Thoracic aorta (tissue), 2 donors: ENCODE data around the gene GIMAP6. TPM values are rescaled to one million over a fixed set of nuclear protein-coding genes. Genes with fewer than 3 reads are reported as not detected.

ENCODE experiments used
- ATAC-seq: fragments of 150-250 bp; one replicate; pipeline ENCODE4 v1.8.0; 2017; ENCODE audit warnings: low read depth; ENCODE audit not compliant: insufficient number of reproducible peaks, low FRiP score
- DNase-seq: peaks from one replicate; pipeline ENCODE4 v3.0.0-alpha.2; 2020; ENCODE audit warnings: low spot score
- H3K27ac ChIP-seq, 2 donors: fragments of 200-600 bp; sonication (generic); 1 replicate in 1 of 2; 2 replicates in 1 of 2; pipeline ENCODE4 v1.5.1; 2016; ENCODE audit warnings: mild to moderate bottlenecking in 2 of 2, moderate library complexity in 2 of 2
- H3K27me3 ChIP-seq: fragments of 200-600 bp; sonication (generic); replicated peaks from 2 replicates; pipeline ENCODE4 v1.6.0; 2016; ENCODE audit warnings: mild to moderate bottlenecking; ENCODE audit not compliant: insufficient read depth
- H3K36me3 ChIP-seq: fragments of 200-600 bp; sonication (generic); one replicate; pipeline ENCODE4 v1.5.1; 2016
- H3K4me1 ChIP-seq, 2 donors: fragments of 200-600 bp; sonication (generic); 1 replicate in 1 of 2; 2 replicates in 1 of 2; pipeline versions ENCODE4 v1.5.1 to v1.6.0; 2016; ENCODE audit warnings: low read depth in 2 of 2, mild to moderate bottlenecking in 1 of 2; ENCODE audit not compliant: control insufficient read depth in 1 of 2
- H3K4me3 ChIP-seq: fragments of 200-600 bp; sonication (generic); 2 replicates; pipeline ENCODE4 v1.5.1; 2016; ENCODE audit warnings: mild to moderate bottlenecking
- H3K9me3 ChIP-seq: fragments of 200-600 bp; sonication (generic); 2 replicates; pipeline ENCODE4 v1.5.1; 2016
- total RNA-seq, 2 donors: library from RNA; depleted of rRNA; stranded (reverse); fragments of >200 nt; gene quantifications; one replicate each; pipeline versions ENCODE4 v1.1.0 to v1.2.3, GENCODE V29; 2016
- TF ChIP-seq, protein P1 (sequence below): fragments of 200-600 bp; sonication (generic); IDR thresholded peaks from one replicate; pipeline ENCODE4 v1.5.1; 2019; ENCODE audit warnings: antibody characterized with exemption

Gene GIMAP6
- total RNA-seq, 2 donors from 2014 or later = 20.3 to 41.1 TPM

DNA sequence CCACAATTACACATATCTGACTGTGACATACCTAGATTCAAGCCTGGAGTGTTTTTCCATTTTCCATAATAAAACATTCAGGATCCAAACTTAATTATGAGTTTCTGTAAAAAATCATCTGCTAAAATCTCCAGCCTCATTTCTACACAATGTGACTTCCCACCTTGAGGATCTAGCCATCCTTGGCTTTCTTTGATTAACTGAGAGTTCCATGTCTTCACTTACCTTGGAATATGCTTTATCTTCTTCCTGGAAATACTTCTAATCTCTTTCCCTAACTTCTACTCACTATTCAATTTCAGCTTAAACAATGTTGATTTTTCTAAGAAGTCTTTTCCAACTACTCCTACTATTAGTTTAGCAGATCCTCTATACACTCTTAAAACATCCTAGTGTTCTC lies 36.8 kb upstream of the GIMAP6 start:
- H3K4me3 ChIP-seq = no peak overlapping the region
- H3K4me1 ChIP-seq = no peaks in the 10 kb centered on the region
- H3K9me3 ChIP-seq = no peaks in the 10 kb centered on the region
- DNase-seq (no peak), ATAC-seq (no peak)
- no peaks in the 10 kb centered on the region for H3K36me3 ChIP-seq
- TF ChIP-seq, protein P1, sequence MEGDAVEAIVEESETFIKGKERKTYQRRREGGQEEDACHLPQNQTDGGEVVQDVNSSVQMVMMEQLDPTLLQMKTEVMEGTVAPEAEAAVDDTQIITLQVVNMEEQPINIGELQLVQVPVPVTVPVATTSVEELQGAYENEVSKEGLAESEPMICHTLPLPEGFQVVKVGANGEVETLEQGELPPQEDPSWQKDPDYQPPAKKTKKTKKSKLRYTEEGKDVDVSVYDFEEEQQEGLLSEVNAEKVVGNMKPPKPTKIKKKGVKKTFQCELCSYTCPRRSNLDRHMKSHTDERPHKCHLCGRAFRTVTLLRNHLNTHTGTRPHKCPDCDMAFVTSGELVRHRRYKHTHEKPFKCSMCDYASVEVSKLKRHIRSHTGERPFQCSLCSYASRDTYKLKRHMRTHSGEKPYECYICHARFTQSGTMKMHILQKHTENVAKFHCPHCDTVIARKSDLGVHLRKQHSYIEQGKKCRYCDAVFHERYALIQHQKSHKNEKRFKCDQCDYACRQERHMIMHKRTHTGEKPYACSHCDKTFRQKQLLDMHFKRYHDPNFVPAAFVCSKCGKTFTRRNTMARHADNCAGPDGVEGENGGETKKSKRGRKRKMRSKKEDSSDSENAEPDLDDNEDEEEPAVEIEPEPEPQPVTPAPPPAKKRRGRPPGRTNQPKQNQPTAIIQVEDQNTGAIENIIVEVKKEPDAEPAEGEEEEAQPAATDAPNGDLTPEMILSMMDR = no peak
- H3K27ac ChIP-seq = no peak overlapping the region
- no peaks in the 10 kb centered on the region for H3K27me3 ChIP-seq

DNA sequence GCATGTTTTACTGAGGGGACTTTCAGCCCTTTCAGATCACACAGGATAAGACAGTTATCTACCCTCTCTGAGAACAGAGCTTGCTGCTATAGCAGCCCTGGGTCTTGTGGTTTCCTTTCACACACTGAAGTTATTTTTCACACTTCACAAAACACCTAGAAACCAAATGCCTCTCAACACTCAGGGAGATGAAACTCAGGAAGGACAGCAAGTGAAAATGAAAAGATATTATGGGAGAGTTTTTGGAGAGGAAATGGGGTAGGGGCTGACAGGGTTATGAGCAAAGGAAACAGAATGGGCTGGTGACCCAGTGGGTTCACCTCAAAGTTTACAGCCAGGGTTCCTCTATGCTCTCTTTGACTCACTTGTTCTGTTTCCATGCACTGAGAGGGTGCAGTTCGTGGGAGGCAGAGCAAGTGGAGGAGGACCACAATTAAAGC lies 36.3 kb upstream of the GIMAP6 start:
- ATAC-seq (no peak), DNase-seq (no peak)
- Histone ChIP-seq H3K4me3 (no peak overlapping the region), H3K27ac (no peak overlapping the region), H3K36me3 (no peaks in the 10 kb centered on the region), H3K27me3 (no peaks in the 10 kb centered on the region), H3K9me3 (no peaks in the 10 kb centered on the region), H3K4me1 (no peaks in the 10 kb centered on the region)
- TF ChIP-seq, protein P1 = no peak

DNA sequence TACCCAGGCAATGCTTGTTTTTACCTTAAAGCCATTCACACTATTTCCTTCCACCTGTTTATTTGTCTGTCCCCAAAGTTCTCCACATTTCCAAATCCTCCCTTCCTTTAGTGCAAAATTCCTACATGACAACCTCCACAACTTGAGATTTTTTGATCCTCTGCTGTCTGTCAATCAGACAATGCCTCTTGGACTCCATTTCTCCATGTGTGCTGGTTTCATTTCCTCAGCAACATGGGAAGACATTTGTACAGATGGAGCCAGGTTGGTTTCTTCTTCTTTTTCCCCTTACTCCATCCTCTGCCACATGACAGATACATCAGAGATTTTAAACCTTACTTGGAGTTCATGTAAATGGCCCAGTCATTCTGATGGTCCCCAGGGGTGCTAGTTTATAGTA lies 34.2 kb upstream of the GIMAP6 start:
- TF ChIP-seq, protein P1 = no peak
- H3K9me3 ChIP-seq = no peaks in the 10 kb centered on the region
- no peaks in the 10 kb centered on the region for H3K4me1 ChIP-seq
- no peak for DNase-seq
- no peak overlapping the region for H3K27ac ChIP-seq
- no peaks in the 10 kb centered on the region for H3K36me3 ChIP-seq
- H3K27me3 ChIP-seq = no peaks in the 10 kb centered on the region
- no peak for ATAC-seq
- H3K4me3 ChIP-seq = no peak overlapping the region

DNA sequence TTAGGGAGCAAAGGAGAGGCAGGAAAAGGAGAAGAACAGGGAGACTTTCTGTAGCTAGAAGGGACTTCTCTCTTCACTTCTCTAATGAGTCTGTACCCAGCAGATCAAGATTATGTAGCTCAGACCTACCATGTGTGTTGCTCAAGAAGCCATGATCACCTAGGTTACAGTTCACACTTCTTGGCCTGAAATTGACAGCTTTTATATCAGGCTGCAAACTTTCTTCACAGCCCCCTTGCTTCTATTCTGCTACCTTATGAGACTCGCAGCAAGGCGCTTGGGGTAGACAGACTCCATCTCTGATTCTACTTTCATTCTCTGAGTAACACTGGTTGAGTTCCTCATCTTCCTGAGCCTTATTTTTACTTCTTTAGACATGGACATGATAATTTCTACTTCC lies 33.7 kb upstream of the GIMAP6 start:
- no peaks in the 10 kb centered on the region for H3K4me1 ChIP-seq
- no peaks in the 10 kb centered on the region for H3K9me3 ChIP-seq
- ATAC-seq = no peak
- no peak overlapping the region for H3K4me3 ChIP-seq
- TF ChIP-seq, protein P1 = no peak
- H3K27ac ChIP-seq = no peak overlapping the region
- no peaks in the 10 kb centered on the region for H3K36me3 ChIP-seq
- DNase-seq = no peak
- H3K27me3 ChIP-seq = no peaks in the 10 kb centered on the region

DNA sequence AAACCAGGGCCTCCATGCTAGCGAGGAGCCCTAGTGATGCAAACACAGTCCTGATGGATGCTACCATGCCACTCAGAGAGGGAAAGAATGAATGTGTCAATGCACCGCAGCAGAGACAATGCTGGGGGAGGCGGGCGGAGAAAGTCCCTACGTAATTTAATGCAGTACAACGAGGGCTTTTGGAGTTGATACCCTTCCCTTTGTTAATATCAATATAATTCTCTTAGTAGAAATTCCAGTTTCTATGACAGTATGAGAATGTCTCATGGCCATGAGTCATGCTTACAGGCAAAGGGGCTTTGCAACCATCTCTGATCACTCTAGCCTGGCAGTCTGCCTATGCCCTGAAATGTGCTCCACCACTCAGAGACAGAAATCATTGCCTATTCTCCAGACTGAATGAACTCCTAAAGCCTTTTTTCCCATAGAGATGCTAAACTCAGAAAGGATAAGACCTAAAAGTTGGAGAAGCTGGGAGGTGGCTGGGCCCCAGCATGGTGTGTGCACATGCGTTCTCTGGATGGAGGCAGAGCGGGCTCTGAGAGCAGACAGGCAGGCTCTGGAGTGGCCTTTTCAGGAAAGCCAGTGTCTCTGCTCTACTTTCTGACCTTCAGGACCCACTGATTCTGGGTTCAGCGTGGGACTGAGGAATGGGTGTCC lies 33.0 kb upstream of the GIMAP6 start:
- Histone ChIP-seq H3K9me3 (no peaks in the 10 kb centered on the region), H3K4me3 (no peak overlapping the region), H3K4me1 (no peaks in the 10 kb centered on the region), H3K27me3 (no peaks in the 10 kb centered on the region), H3K36me3 (no peaks in the 10 kb centered on the region), H3K27ac (no peak overlapping the region)
- DNase-seq = no peak
- TF ChIP-seq, protein P1 = no peak
- ATAC-seq = no peak
